Activated CD4-positive, CD25-positive, alpha-beta regulatory T cell (primary cell): ENCODE measurements around the gene DMD.
"Not testable (repeated sequence)": the region's sequence is repeated elsewhere in the genome, so short reads cannot be mapped to it uniquely, and the experiment has no call there.

ENCODE experiments used
- DNase-seq, 4 experiments: peaks; one replicate each; lab custom pipeline; 2025; lab: John Stamatoyannopoulos, UW

DMD gene

GRCh38 chrX:31522760-31523159, 1688.6 kb downstream of the DMD start:
- DNase-seq = no peak

GRCh38 chrX:31521941-31522340, 1689.4 kb downstream of the DMD start:
- DNase-seq = no peak

- DNase-seq = no peak
Measured at GRCh38 chrX:31516527-31516926, 1694.8 kb downstream of the DMD start.

GRCh38 chrX:31508338-31508737, 1703.0 kb downstream of the DMD start:
- DNase-seq = no peak

GRCh38 chrX:31506928-31507327, 1704.4 kb downstream of the DMD start:
- no peak for DNase-seq

GRCh38 chrX:31506360-31506759, 1705.0 kb downstream of the DMD start:
- DNase-seq = no peak

- DNase-seq = no peak
Measured at GRCh38 chrX:31500921-31501320, 1710.4 kb downstream of the DMD start.

- no peak for DNase-seq
Measured at GRCh38 chrX:31499109-31499508, 1712.2 kb downstream of the DMD start.

GRCh38 chrX:31497086-31497485, 1714.3 kb downstream of the DMD start:
- no peak for DNase-seq

GRCh38 chrX:31487951-31488350, 1723.4 kb downstream of the DMD start:
- DNase-seq = no peak

- no peak for DNase-seq
Measured at GRCh38 chrX:31483336-31483735, 1728.0 kb downstream of the DMD start.

GRCh38 chrX:31480696-31481095, 1730.7 kb downstream of the DMD start:
- DNase-seq = no peak

- DNase-seq = no peak
Measured at GRCh38 chrX:31471229-31471628, 1740.1 kb downstream of the DMD start.

- not testable (repeated sequence) for DNase-seq
Measured at GRCh38 chrX:31470753-31471152, 1740.6 kb downstream of the DMD start.

- DNase-seq = no peak
Measured at GRCh38 chrX:31464306-31464915, 1746.9 kb downstream of the DMD start.

GRCh38 chrX:31461266-31461665, 1750.1 kb downstream of the DMD start:
- DNase-seq = no peak

GRCh38 chrX:31459361-31459760, 1752.0 kb downstream of the DMD start:
- DNase-seq = no peak

GRCh38 chrX:31449965-31450364, 1761.4 kb downstream of the DMD start:
- DNase-seq = no peak

GRCh38 chrX:31449081-31449480, 1762.3 kb downstream of the DMD start:
- DNase-seq = no peak

- no peak for DNase-seq
Measured at GRCh38 chrX:31445542-31445941, 1765.8 kb downstream of the DMD start.

- DNase-seq = no peak
Measured at GRCh38 chrX:31443654-31444053, 1767.7 kb downstream of the DMD start.

GRCh38 chrX:31440546-31440945, 1770.8 kb downstream of the DMD start:
- DNase-seq = no peak

- DNase-seq = no peak
Measured at GRCh38 chrX:31436424-31436823, 1774.9 kb downstream of the DMD start.

GRCh38 chrX:31435592-31435991, 1775.8 kb downstream of the DMD start:
- no peak for DNase-seq

- DNase-seq = no peak
Measured at GRCh38 chrX:31433856-31434255, 1777.5 kb downstream of the DMD start.
